Measurements from ENCODE around the gene GPR162. TPM values are rescaled to one million over a fixed set of nuclear protein-coding genes. Genes with fewer than 3 reads are reported as not detected.
A peak's percentile ranks its signal among the peaks of the same experiment; 100 is the strongest.

GPR162 gene
- polyA plus RNA-seq, 3 donors, result 15.1 to 81.7 (median 16.0) TPM

- Histone ChIP-seq H3K79me2 (ENCODE audit: insufficient read depth, low read length) (no peaks in the 10 kb centered on the region), H3K9me3 (replicated peaks in 1 of 2; ENCODE audit: control insufficient read depth in 1 of 2, insufficient read depth in 1 of 2, low read length in 2 of 2) (no peaks in the 10 kb centered on the region), H3K27me3 (ENCODE audit: control insufficient read depth in 2 of 2, insufficient read depth in 2 of 2, low read length in 2 of 2) (no peaks in the 10 kb centered on the region), H3K9ac (ENCODE audit: insufficient read depth, low read length, poor library complexity, severe bottlenecking) (no peak overlapping the region), H3K4me2 (replicated peaks; ENCODE audit: extremely low read depth, low read length, poor library complexity, severe bottlenecking) (no peak overlapping the region), H3K4me3 (replicated peaks in 1 of 3; ENCODE audit: low read depth in 2 of 3, low read length in 3 of 3) (no peak overlapping the region), H4K20me1 (ENCODE audit: insufficient read depth, low read length) (peaks cover 66% of the 10 kb centered on the region), H3K27ac (ENCODE audit: low read depth in 1 of 2, low read length in 2 of 2) (no peak overlapping the region), H2AFZ (ENCODE audit: insufficient read depth, low read depth, low read length, poor library complexity, severe bottlenecking) (no peak overlapping the region), H3K4me1 (ENCODE audit: control insufficient read depth in 1 of 2, insufficient read depth in 2 of 2, low read length in 2 of 2) (peaks cover 12 to 13% of the 10 kb centered on the region in 2 donors), H3K36me3 (replicated peaks in 1 of 2; ENCODE audit: control insufficient read depth in 1 of 2, insufficient read depth in 2 of 2, low read length in 2 of 2) (peaks cover 28 to 45% of the 10 kb centered on the region in 2 donors)
- Mint-ChIP-seq H3K27ac (no peak overlapping the region), H3K9me3 (peaks cover 0 to 2% (median 0%) of the 10 kb centered on the region in 7 donors), H3K36me3 (peaks cover 40 to 56% of the 10 kb centered on the region in 2 donors), H3K4me1 (peaks cover 16% of the 10 kb centered on the region), H3K4me3 (no peak overlapping the region), H3K27me3 (ENCODE audit: low read depth in 3 of 3) (no peaks in the 10 kb centered on the region)
- 89% methylated on average over 4 of the region's 10 CpGs for WGBS (ENCODE audit: insufficient coverage)
- no peak for DNase-seq
- intact Hi-C loops (cut with micrococcal nuclease), result no loop called here
- no peak for TF ChIP-seq CTCF (IDR thresholded peaks at IDR 0.05)
Measured at GRCh38 chr12:6809056-6809455, 12.6 kb upstream of the GPR162 start.

- Mint-ChIP-seq H3K27me3 (ENCODE audit: low read depth in 3 of 3) (no peaks in the 10 kb centered on the region), H3K36me3 (peaks cover 47 to 58% of the 10 kb centered on the region in 2 donors), H3K4me3 (no peak overlapping the region), H3K27ac (peak overlapping the region in 5 of 7 donors; percentile 3 to 83 (median 27)), H3K9me3 (peaks cover 0 to 1% (median 0%) of the 10 kb centered on the region in 7 donors), H3K4me1 (peaks cover 18% of the 10 kb centered on the region)
- peaks cover 12 to 14% of the 10 kb centered on the region in 2 donors for H3K4me1 ChIP-seq (ENCODE audit: control insufficient read depth in 1 of 2, insufficient read depth in 2 of 2, low read length in 2 of 2)
- DNase-seq, result no peak
- no peak for TF ChIP-seq CTCF (IDR thresholded peaks at IDR 0.05)
- no peak overlapping the region for H3K9ac ChIP-seq (ENCODE audit: insufficient read depth, low read length, poor library complexity, severe bottlenecking)
- WGBS (ENCODE audit: insufficient coverage), result 93% methylated on average over 1 of the region's 1 CpG
- intact Hi-C loops (cut with micrococcal nuclease), result no loop called here
- no peak overlapping the region for H2AFZ ChIP-seq (ENCODE audit: insufficient read depth, low read depth, low read length, poor library complexity, severe bottlenecking)
- H3K4me2 ChIP-seq (replicated peaks; ENCODE audit: extremely low read depth, low read length, poor library complexity, severe bottlenecking), result no peak overlapping the region
- H3K36me3 ChIP-seq (replicated peaks in 1 of 2; ENCODE audit: control insufficient read depth in 1 of 2, insufficient read depth in 2 of 2, low read length in 2 of 2), result peaks cover 34 to 47% of the 10 kb centered on the region in 2 donors
- H3K27me3 ChIP-seq (ENCODE audit: control insufficient read depth in 2 of 2, insufficient read depth in 2 of 2, low read length in 2 of 2), result no peaks in the 10 kb centered on the region
- no peaks in the 10 kb centered on the region for H3K79me2 ChIP-seq (ENCODE audit: insufficient read depth, low read length)
- no peak overlapping the region for H3K27ac ChIP-seq (ENCODE audit: low read depth in 1 of 2, low read length in 2 of 2)
- no peak overlapping the region for H3K4me3 ChIP-seq (replicated peaks in 1 of 3; ENCODE audit: low read depth in 2 of 3, low read length in 3 of 3)
- peaks cover 80% of the 10 kb centered on the region for H4K20me1 ChIP-seq (ENCODE audit: insufficient read depth, low read length)
- no peaks in the 10 kb centered on the region for H3K9me3 ChIP-seq (replicated peaks in 1 of 2; ENCODE audit: control insufficient read depth in 1 of 2, insufficient read depth in 1 of 2, low read length in 2 of 2)
Measured at GRCh38 chr12:6810758-6811157, 10.9 kb upstream of the GPR162 start.

Measured in CD14-positive monocyte (primary cell).